ENCODE data around the gene FNDC3B.
"Not testable (repeated sequence)": the region's sequence is repeated elsewhere in the genome, so short reads cannot be mapped to it uniquely, and the experiment has no call there.

The FNDC3B gene

DNA sequence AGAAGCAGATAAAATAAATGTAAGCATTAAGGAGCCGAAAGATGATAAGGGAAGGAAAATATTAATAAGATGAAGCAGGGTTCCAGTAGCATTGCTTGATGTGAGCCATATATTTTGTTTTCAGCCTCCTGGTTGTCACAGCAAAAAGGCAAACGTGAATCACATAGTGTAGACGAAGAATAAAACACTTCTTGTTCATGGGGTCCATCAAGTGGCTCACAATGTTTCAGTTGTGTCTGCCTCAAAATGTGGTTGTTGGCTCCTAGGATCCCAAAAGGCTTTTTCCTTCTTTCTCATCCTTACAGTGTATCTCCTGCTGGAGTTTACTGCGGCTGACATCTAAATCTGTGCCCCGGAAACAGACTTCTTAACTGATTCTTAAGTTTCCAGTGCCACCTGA, 213.8 kb downstream of the FNDC3B start:
- H3K79me2 ChIP-seq (ENCODE audit: insufficient read depth, low read length), result no peaks in the 10 kb centered on the region
- H3K4me2 ChIP-seq (ENCODE audit: low read length), result no peak overlapping the region
- H3F3A ChIP-seq (ENCODE audit: insufficient read depth, low read length), result no peaks in the 10 kb centered on the region
- no peaks in the 10 kb centered on the region for H3K9me3 ChIP-seq (ENCODE audit: low read length)
- H3K4me3 ChIP-seq (ENCODE audit: low read depth, low read length, poor library complexity, severe bottlenecking), result no peak overlapping the region
- no peaks in the 10 kb centered on the region for H3K27me3 ChIP-seq (ENCODE audit: insufficient read depth, low read length)
- no peaks in the 10 kb centered on the region for H3K4me1 ChIP-seq (ENCODE audit: insufficient read depth, low read length, severe bottlenecking)
- no peaks in the 10 kb centered on the region for H3K36me3 ChIP-seq (ENCODE audit: insufficient read depth, low read length)
- H3K9ac ChIP-seq (ENCODE audit: low read length), result no peak overlapping the region
- H4K20me1 ChIP-seq (ENCODE audit: insufficient read depth, low read length), result no peaks in the 10 kb centered on the region
- no peak overlapping the region for H3K27ac ChIP-seq (ENCODE audit: low read depth, low read length, poor library complexity, severe bottlenecking)
- H2AFZ ChIP-seq (ENCODE audit: low read length), result no peak overlapping the region
- no peaks in the 10 kb centered on the region for H3K9me2 ChIP-seq (ENCODE audit: low read depth, low read length)
- TF ChIP-seq EZH2 (IDR thresholded peaks at IDR 0.05; ENCODE audit: borderline replicate concordance, low read length), result no peak
- TF ChIP-seq, protein P1, sequence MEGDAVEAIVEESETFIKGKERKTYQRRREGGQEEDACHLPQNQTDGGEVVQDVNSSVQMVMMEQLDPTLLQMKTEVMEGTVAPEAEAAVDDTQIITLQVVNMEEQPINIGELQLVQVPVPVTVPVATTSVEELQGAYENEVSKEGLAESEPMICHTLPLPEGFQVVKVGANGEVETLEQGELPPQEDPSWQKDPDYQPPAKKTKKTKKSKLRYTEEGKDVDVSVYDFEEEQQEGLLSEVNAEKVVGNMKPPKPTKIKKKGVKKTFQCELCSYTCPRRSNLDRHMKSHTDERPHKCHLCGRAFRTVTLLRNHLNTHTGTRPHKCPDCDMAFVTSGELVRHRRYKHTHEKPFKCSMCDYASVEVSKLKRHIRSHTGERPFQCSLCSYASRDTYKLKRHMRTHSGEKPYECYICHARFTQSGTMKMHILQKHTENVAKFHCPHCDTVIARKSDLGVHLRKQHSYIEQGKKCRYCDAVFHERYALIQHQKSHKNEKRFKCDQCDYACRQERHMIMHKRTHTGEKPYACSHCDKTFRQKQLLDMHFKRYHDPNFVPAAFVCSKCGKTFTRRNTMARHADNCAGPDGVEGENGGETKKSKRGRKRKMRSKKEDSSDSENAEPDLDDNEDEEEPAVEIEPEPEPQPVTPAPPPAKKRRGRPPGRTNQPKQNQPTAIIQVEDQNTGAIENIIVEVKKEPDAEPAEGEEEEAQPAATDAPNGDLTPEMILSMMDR (IDR thresholded peaks at IDR 0.05; ENCODE audit: low read length), result no peak

DNA sequence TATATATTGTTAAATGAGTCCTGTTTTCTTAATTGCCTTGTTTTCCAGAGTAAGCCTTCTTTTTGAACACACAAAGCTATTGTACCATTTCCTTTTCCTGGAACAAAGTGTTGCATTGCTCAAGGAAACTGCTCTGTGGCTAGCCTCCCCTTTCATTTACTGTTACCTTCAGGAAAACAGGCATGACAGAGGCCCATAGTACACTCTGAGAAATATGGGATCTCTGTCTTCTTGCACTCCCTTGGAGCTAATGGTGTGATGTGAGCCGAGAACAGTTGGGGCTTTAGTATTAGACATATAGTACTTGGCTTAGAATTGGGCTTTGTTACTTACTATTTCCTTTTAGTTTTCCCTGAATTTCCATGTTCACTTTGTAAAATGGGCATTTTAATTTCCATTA, 215.2 kb downstream of the FNDC3B start:
- Histone ChIP-seq H3K36me3 (ENCODE audit: insufficient read depth, low read length) (no peaks in the 10 kb centered on the region), H3F3A (ENCODE audit: insufficient read depth, low read length) (no peaks in the 10 kb centered on the region), H3K4me1 (ENCODE audit: insufficient read depth, low read length, severe bottlenecking) (no peaks in the 10 kb centered on the region), H3K9ac (ENCODE audit: low read length) (no peak overlapping the region), H3K27me3 (ENCODE audit: insufficient read depth, low read length) (no peaks in the 10 kb centered on the region), H3K79me2 (ENCODE audit: insufficient read depth, low read length) (no peaks in the 10 kb centered on the region), H3K9me3 (ENCODE audit: low read length) (no peaks in the 10 kb centered on the region), H3K27ac (ENCODE audit: low read depth, low read length, poor library complexity, severe bottlenecking) (no peak overlapping the region), H4K20me1 (ENCODE audit: insufficient read depth, low read length) (no peaks in the 10 kb centered on the region), H3K9me2 (ENCODE audit: low read depth, low read length) (no peaks in the 10 kb centered on the region), H3K4me2 (ENCODE audit: low read length) (no peak overlapping the region), H2AFZ (ENCODE audit: low read length) (no peak overlapping the region), H3K4me3 (ENCODE audit: low read depth, low read length, poor library complexity, severe bottlenecking) (no peak overlapping the region)
- TF ChIP-seq EZH2 (IDR thresholded peaks at IDR 0.05; ENCODE audit: borderline replicate concordance, low read length), result no peak
- TF ChIP-seq, protein P1 (IDR thresholded peaks at IDR 0.05; ENCODE audit: low read length), result no peak

DNA sequence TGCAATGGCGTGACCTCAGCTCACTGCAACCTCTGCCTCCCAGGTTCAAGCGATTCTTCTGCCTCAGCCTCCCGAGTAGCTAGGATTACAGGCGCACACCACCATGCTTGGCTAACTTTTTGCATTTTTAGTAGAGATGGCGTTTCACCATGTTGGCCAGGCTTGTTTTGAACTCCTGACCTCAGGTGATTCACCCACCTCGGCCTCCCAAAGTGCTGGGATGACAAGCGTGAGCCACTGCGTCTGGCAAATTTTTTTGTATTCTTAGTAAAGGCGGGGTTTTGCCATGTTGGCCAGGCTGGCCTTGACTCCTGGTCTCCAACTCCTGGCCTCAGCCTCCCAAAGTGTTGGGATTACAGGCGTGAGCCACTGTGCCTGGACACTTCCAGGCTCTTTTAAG, 215.9 kb downstream of the FNDC3B start:
- not testable (repeated sequence) for H3K9me2 ChIP-seq (ENCODE audit: low read depth, low read length); H3K27ac ChIP-seq (ENCODE audit: low read depth, low read length, poor library complexity, severe bottlenecking); H3K4me2 ChIP-seq (ENCODE audit: low read length); H3K9me3 ChIP-seq (ENCODE audit: low read length); H2AFZ ChIP-seq (ENCODE audit: low read length); H3F3A ChIP-seq (ENCODE audit: insufficient read depth, low read length); H4K20me1 ChIP-seq (ENCODE audit: insufficient read depth, low read length); H3K79me2 ChIP-seq (ENCODE audit: insufficient read depth, low read length); H3K36me3 ChIP-seq (ENCODE audit: insufficient read depth, low read length); H3K4me1 ChIP-seq (ENCODE audit: insufficient read depth, low read length, severe bottlenecking); H3K27me3 ChIP-seq (ENCODE audit: insufficient read depth, low read length); H3K4me3 ChIP-seq (ENCODE audit: low read depth, low read length, poor library complexity, severe bottlenecking); H3K9ac ChIP-seq (ENCODE audit: low read length)

DNA sequence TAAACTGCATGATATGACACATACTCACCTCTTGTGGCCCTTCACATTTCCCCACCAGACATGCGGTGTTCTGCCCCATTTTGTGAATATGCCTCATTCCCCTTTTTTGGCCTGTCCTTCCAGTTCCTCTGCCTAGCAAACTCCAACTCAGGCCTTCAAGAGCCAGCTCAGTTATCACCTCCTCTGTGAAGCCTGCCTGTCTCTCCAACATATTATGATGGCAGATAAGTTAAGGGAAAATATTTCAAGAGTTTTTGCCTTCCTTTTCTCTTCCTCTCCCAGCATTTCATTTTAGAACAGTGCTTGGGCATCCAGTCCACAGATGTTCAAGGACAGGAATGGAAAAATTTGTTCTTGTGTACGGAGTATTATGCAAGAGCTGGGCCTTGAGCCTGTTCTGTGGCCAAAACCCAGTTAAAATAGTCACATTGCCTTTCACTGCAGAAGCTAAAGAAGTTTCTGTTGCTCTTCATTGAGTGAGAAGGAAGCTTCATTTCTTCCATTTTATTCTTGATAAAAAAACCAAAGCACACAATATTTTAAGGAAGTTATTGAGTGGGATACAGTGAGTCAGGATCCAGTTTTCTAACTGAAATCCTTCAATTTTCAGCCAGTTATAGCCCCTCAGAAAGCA, 216.8 kb downstream of the FNDC3B start:
- no peaks in the 10 kb centered on the region for H3K36me3 ChIP-seq (ENCODE audit: insufficient read depth, low read length)
- no peaks in the 10 kb centered on the region for H3K27me3 ChIP-seq (ENCODE audit: insufficient read depth, low read length)
- H3K9ac ChIP-seq (ENCODE audit: low read length), result no peak overlapping the region
- H3K27ac ChIP-seq (ENCODE audit: low read depth, low read length, poor library complexity, severe bottlenecking), result no peak overlapping the region
- H3K9me2 ChIP-seq (ENCODE audit: low read depth, low read length), result no peaks in the 10 kb centered on the region
- no peaks in the 10 kb centered on the region for H4K20me1 ChIP-seq (ENCODE audit: insufficient read depth, low read length)
- no peaks in the 10 kb centered on the region for H3K4me1 ChIP-seq (ENCODE audit: insufficient read depth, low read length, severe bottlenecking)
- no peak overlapping the region for H3K4me3 ChIP-seq (ENCODE audit: low read depth, low read length, poor library complexity, severe bottlenecking)
- no peak overlapping the region for H2AFZ ChIP-seq (ENCODE audit: low read length)
- no peaks in the 10 kb centered on the region for H3K79me2 ChIP-seq (ENCODE audit: insufficient read depth, low read length)
- TF ChIP-seq, protein P1 (IDR thresholded peaks at IDR 0.05; ENCODE audit: low read length), result no peak
- no peak for TF ChIP-seq EZH2 (IDR thresholded peaks at IDR 0.05; ENCODE audit: borderline replicate concordance, low read length)
- H3K9me3 ChIP-seq (ENCODE audit: low read length), result no peaks in the 10 kb centered on the region
- H3K4me2 ChIP-seq (ENCODE audit: low read length), result no peak overlapping the region
- H3F3A ChIP-seq (ENCODE audit: insufficient read depth, low read length), result no peaks in the 10 kb centered on the region

Data from OCI-LY1 (cell line).